Gastroesophageal sphincter (tissue), 4 donors: ENCODE measurements around the gene MUC5AC. TPM values are rescaled to one million over a fixed set of nuclear protein-coding genes. Genes with fewer than 3 reads are reported as not detected.

Source experiments
- ATAC-seq: fragments of 150-250 bp; one replicate; pipeline ENCODE4 v1.9.1; 2016; ENCODE audit warnings: mild to moderate bottlenecking, moderate library complexity
- H3K27ac ChIP-seq, 4 donors: fragments of 200-600 bp; sonication (generic) in 3 of 4; 1 replicate in 3 of 4; 2 replicates in 1 of 4; pipeline ENCODE4 v1.5.1; 2016 to 2019
- H3K27me3 ChIP-seq: fragments of 200-600 bp; sonication (generic); one replicate; pipeline ENCODE4 v1.5.1; 2019
- H3K36me3 ChIP-seq, 2 donors: fragments of 200-600 bp; sonication (generic); one replicate each; pipeline ENCODE4 v1.5.1; 2019; ENCODE audit warnings: control low read depth in 1 of 2
- H3K4me1 ChIP-seq, 3 donors: fragments of 200-600 bp; sonication (generic); 1 replicate in 2 of 3; 2 replicates in 1 of 3; pipeline ENCODE4 v1.5.1; 2016 to 2019; ENCODE audit warnings: control low read depth in 2 of 3
- H3K4me3 ChIP-seq, 2 donors: fragments of 200-600 bp; sonication (generic); one replicate each; pipeline ENCODE4 v1.5.1; 2019; ENCODE audit warnings: mild to moderate bottlenecking in 1 of 2, moderate library complexity in 1 of 2
- H3K9me3 ChIP-seq, 3 donors: fragments of 200-600 bp; sonication (generic); one replicate each; pipeline ENCODE4 v1.5.1; 2017 to 2019; ENCODE audit warnings: control low read depth in 2 of 3
- EP300 ChIP-seq: sonication (generic); formaldehyde crosslinking; IDR thresholded peaks from one replicate; pipeline ENCODE4 v1.6.1; 2017; ENCODE audit warnings: antibody characterized with exemption, mild to moderate bottlenecking
- POLR2A ChIP-seq, 2 donors: fragments of 450-650 bp; IDR thresholded peaks; one replicate each; pipeline ENCODE4 v1.6.1; 2017; ENCODE audit warnings: antibody characterized with exemption in 2 of 2, mild to moderate bottlenecking in 2 of 2, moderate library complexity in 1 of 2
- POLR2AphosphoS5 ChIP-seq: sonication (generic); formaldehyde crosslinking; IDR thresholded peaks from one replicate; pipeline ENCODE4 v1.6.1; 2017; ENCODE audit warnings: antibody characterized with exemption
- WGBS, 2 donors: methylation state at CpG; one replicate each; pipeline ENCODE4 v1.1.5; 2018; ENCODE audit warnings: low coverage in 1 of 2; 5-methylcytosine and 5-hydroxymethylcytosine counted together
- total RNA-seq, 4 donors: library from RNA; depleted of rRNA; stranded (reverse); fragments of >200 nt; gene quantifications; one replicate each; pipeline ENCODE4 v1.1.0, GENCODE V29; 2016
- TF ChIP-seq, protein P1 (sequence below), 4 experiments: fragments of 200-600 bp in 2 of 4; fragments of 450-650 bp in 2 of 4; sonication (generic) in 1 of 4; IDR thresholded peaks; one replicate each; pipeline ENCODE4 v1.5.1; 2017 to 2019; ENCODE audit warnings: antibody characterized with exemption in 4 of 4, mild to moderate bottlenecking in 2 of 4, moderate library complexity in 2 of 4

Gene MUC5AC
- total RNA-seq, 4 donors from 2014 or later = 0.02 to 0.31 TPM; not detected in 2

DNA sequence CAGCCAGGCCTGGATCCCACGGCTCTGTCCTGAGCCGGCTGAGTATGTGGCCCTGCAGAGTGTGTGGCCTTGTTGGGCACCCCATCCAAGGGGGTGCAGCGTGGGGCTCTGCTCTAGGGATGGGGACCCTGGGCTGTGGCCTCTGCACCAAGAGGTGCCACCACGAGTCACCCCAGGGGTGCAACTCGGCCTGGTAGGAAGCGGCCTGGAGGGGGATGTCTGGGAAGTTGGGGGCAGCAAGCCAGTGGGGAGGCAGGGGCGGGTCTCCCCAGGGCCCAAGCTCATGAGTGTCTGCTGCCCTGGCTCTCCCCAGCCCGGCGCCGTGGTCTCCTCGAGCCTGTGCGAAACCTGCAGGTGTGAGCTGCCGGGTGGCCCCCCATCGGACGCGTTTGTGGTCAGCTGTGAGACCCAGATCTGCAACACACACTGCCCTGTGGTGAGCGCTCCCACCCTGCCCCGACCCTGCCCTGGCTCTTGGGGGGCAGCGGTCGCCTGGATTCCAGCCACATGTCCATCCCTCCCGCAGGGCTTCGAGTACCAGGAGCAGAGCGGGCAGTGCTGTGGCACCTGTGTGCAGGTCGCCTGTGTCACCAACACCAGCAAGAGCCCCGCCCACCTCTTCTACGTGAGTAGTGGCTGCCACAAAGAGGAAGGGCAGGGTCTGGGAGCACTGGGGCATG, 40.9 kb downstream of the MUC5AC start:
- Histone ChIP-seq H3K4me3 (no peak overlapping the region), H3K27me3 (peaks cover 93% of the 10 kb centered on the region), H3K27ac (no peak overlapping the region), H3K4me1 (peaks cover 0 to 11% (median 0%) of the 10 kb centered on the region in 3 donors), H3K36me3 (no peaks in the 10 kb centered on the region), H3K9me3 (no peaks in the 10 kb centered on the region)
- TF ChIP-seq POLR2AphosphoS5 (no peak), EP300 (no peak), POLR2A (IDR thresholded peaks at IDR 0.05) (no peak)
- WGBS, 2 donors = 100% methylated on average over 1 of the region's 26 CpGs; no CpG with 5 or more reads in 1 of the 2 donors
- ATAC-seq = no peak

DNA sequence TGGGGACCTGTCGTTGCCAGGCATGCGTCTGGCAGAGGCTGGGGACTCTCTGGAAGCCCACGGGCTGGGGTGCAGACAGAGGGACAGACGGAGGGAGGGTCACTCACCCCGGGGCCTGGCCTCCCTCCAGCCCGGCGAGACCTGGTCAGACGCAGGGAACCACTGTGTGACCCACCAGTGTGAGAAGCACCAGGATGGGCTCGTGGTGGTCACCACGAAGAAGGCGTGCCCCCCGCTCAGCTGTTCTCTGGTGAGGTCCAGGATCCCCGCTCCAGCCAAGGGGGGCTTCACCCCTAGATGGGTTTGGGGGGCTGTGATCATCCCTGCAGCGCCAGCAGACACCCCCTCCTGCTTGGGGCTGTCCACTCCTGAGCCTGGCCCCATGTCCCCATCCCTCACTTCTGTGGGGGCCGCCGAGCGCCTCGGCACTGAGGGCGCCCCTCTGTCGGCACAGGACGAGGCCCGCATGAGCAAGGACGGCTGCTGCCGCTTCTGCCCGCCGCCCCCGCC, 41.5 kb downstream of the MUC5AC start:
- Histone ChIP-seq H3K27me3 (peaks cover 93% of the 10 kb centered on the region), H3K9me3 (no peaks in the 10 kb centered on the region), H3K27ac (no peak overlapping the region), H3K4me1 (peaks cover 0 to 11% (median 0%) of the 10 kb centered on the region in 3 donors), H3K4me3 (no peak overlapping the region), H3K36me3 (no peaks in the 10 kb centered on the region)
- TF ChIP-seq POLR2AphosphoS5 (no peak), EP300 (no peak), POLR2A (IDR thresholded peaks at IDR 0.05) (no peak)
- TF ChIP-seq, protein P1, sequence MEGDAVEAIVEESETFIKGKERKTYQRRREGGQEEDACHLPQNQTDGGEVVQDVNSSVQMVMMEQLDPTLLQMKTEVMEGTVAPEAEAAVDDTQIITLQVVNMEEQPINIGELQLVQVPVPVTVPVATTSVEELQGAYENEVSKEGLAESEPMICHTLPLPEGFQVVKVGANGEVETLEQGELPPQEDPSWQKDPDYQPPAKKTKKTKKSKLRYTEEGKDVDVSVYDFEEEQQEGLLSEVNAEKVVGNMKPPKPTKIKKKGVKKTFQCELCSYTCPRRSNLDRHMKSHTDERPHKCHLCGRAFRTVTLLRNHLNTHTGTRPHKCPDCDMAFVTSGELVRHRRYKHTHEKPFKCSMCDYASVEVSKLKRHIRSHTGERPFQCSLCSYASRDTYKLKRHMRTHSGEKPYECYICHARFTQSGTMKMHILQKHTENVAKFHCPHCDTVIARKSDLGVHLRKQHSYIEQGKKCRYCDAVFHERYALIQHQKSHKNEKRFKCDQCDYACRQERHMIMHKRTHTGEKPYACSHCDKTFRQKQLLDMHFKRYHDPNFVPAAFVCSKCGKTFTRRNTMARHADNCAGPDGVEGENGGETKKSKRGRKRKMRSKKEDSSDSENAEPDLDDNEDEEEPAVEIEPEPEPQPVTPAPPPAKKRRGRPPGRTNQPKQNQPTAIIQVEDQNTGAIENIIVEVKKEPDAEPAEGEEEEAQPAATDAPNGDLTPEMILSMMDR (IDR thresholded peaks at IDR 0.05) = no peak
- no CpG with 5 or more reads among the region's 27 CpGs for WGBS, 2 donors
- ATAC-seq = no peak

DNA sequence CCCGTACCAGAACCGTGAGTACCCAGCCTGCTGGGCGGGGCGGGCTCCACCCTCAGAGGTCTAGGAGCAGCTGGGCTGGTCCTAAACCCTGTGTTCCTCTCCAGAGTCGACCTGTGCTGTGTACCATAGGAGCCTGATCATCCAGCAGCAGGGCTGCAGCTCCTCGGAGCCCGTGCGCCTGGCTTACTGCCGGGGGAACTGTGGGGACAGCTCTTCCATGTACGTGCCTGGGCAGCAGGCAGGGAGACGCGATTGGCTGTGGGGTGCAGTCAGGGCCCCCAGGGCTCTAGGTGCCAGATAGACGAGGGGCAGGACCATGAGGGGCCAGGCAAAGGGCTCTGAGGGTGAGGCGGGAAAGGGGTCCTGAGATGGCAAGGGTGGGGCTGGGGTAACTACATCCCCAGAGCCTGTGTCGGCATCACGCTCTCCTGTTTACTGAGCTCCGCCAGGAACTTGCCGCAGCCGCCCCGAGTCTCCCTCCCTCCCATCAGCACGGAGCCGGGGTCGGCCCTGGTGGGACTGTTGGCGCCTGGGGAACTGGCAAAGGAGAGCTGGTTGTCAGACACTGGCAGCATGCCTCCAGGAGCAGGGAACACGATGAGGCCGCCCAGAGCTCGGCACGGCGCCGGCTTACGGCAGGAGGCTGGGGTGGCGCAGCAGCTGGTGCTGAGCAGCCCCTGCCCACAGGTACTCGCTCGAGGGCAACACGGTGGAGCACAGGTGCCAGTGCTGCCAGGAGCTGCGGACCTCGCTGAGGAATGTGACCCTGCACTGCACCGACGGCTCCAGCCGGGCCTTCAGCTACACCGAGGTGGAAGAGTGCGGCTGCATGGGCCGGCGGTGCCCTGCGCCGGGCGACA, 42.2 kb downstream of the MUC5AC start:
- Histone ChIP-seq H3K4me3 (no peak overlapping the region), H3K36me3 (no peaks in the 10 kb centered on the region), H3K27ac (no peak overlapping the region), H3K4me1 (peaks cover 0 to 11% (median 0%) of the 10 kb centered on the region in 3 donors), H3K9me3 (no peaks in the 10 kb centered on the region), H3K27me3 (peaks cover 93% of the 10 kb centered on the region)
- ATAC-seq = no peak
- 70% methylated on average over 2 of the region's 47 CpGs; no CpG with 5 or more reads in 1 of the 2 donors for WGBS, 2 donors
- TF ChIP-seq EP300 = no peak
- TF ChIP-seq, protein P1 (IDR thresholded peaks at IDR 0.05) = no peak
- no peak for TF ChIP-seq POLR2AphosphoS5
- TF ChIP-seq POLR2A (IDR thresholded peaks at IDR 0.05) = no peak

DNA sequence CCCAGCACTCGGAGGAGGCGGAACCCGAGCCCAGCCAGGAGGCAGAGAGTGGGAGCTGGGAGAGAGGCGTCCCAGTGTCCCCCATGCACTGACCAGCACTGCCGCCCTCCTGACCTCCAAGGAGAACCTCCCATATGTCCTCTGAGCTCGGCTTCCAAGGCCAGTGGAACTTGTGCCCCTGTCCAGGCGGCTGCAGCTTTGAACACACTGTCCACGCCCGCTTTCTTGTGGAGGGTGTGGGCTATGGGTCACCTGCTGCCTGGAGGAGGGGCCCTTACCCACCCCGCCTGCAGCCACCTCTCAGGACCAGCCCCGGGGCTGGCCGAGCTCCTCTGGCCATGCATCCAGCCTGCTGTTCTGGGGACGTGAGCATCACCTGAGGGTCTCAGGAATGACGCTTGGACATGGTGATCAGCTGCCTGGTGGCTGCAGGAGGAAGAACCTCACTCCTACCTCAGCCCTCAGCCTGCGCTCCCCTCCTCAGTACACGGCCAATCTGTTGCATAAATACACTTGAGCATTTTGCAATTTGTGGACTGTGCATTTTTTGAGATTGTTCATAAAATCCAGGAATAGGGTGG, 42.9 kb downstream of the MUC5AC start:
- no peak overlapping the region for H3K27ac ChIP-seq
- WGBS, 2 donors = no CpG with 5 or more reads among the region's 16 CpGs
- H3K27me3 ChIP-seq = peaks cover 87% of the 10 kb centered on the region
- no peaks in the 10 kb centered on the region for H3K9me3 ChIP-seq
- no peak overlapping the region for H3K4me3 ChIP-seq
- TF ChIP-seq POLR2A (IDR thresholded peaks at IDR 0.05) (no peak), POLR2AphosphoS5 (no peak), EP300 (no peak)
- TF ChIP-seq, protein P1 (IDR thresholded peaks at IDR 0.05) = no peak
- no peaks in the 10 kb centered on the region for H3K36me3 ChIP-seq
- peaks cover 0 to 11% (median 0%) of the 10 kb centered on the region in 3 donors for H3K4me1 ChIP-seq
- no peak for ATAC-seq
